GM12878 (cell line): Measurements from ENCODE around the gene WDR11.

ENCODE experiments used
- BMI1 ChIP-seq: fragments of 450-650 bp; IDR thresholded peaks from 2 replicates; pipeline ENCODE4 v1.6.1; 2016; ENCODE audit warnings: mild to moderate bottlenecking, moderate library complexity, borderline replicate concordance
- CBX5 ChIP-seq: sonication (generic); IDR thresholded peaks from 2 replicates; pipeline ENCODE4 v1.6.1; 2016; ENCODE audit warnings: low read depth, moderate library complexity, mild to moderate bottlenecking, inconsistent platforms
- HDAC2 ChIP-seq: fragments of 200-600 bp; sonication (generic); IDR thresholded peaks from 2 replicates; pipeline ENCODE4 v1.6.1; 2017
- NBN ChIP-seq: fragments of 450-650 bp; IDR thresholded peaks from 2 replicates; pipeline ENCODE4 v1.6.1; 2016
- POLR2AphosphoS5 ChIP-seq: IDR thresholded peaks from 2 replicates; pipeline ENCODE4 v1.6.1; 2011; ENCODE audit warnings: mild to moderate bottlenecking, low read length, inconsistent platforms
- RCOR1 ChIP-seq: conservative IDR thresholded peaks from 2 replicates; pipeline ENCODE4 v1.6.1; 2012; ENCODE audit warnings: low read depth, low read length, improper control_type of control experiment
- RELA ChIP-seq: fragments of 450-650 bp; IDR thresholded peaks from 2 replicates; pipeline ENCODE4 v1.8.0; 2014; ENCODE audit warnings: borderline replicate concordance; ENCODE audit not compliant: partially characterized antibody
- SIN3A ChIP-seq: IDR thresholded peaks from 2 replicates; pipeline ENCODE4 v1.6.1; 2012; ENCODE audit warnings: low read depth, low read length, improper control_type of control experiment
- ZBED1 ChIP-seq: IDR thresholded peaks from 2 replicates; pipeline ENCODE4 v1.6.1; 2016; ENCODE audit warnings: borderline replicate concordance
- TF ChIP-seq, protein P1 (sequence below), 3 experiments: IDR thresholded peaks in 2 of 3; conservative IDR thresholded peaks in 1 of 3; 2 replicates each; pipeline ENCODE4 v1.5.1; 2011; ENCODE audit warnings: low read depth in 3 of 3, low read length in 3 of 3, mild to moderate bottlenecking in 3 of 3, control low read depth in 2 of 3, moderate library complexity in 2 of 3, inconsistent platforms in 1 of 3, mixed read lengths in 1 of 3; ENCODE audit not compliant: control insufficient read depth in 2 of 3, insufficient read depth in 1 of 3; ENCODE audit errors: extremely low read depth in 1 of 3
- TF ChIP-seq, protein P2 (sequence below): IDR thresholded peaks from 2 replicates; pipeline ENCODE4 v1.6.1; 2011; ENCODE audit warnings: mild to moderate bottlenecking, low read depth, low read length, moderate library complexity; ENCODE audit not compliant: insufficient replicate concordance

DNA sequence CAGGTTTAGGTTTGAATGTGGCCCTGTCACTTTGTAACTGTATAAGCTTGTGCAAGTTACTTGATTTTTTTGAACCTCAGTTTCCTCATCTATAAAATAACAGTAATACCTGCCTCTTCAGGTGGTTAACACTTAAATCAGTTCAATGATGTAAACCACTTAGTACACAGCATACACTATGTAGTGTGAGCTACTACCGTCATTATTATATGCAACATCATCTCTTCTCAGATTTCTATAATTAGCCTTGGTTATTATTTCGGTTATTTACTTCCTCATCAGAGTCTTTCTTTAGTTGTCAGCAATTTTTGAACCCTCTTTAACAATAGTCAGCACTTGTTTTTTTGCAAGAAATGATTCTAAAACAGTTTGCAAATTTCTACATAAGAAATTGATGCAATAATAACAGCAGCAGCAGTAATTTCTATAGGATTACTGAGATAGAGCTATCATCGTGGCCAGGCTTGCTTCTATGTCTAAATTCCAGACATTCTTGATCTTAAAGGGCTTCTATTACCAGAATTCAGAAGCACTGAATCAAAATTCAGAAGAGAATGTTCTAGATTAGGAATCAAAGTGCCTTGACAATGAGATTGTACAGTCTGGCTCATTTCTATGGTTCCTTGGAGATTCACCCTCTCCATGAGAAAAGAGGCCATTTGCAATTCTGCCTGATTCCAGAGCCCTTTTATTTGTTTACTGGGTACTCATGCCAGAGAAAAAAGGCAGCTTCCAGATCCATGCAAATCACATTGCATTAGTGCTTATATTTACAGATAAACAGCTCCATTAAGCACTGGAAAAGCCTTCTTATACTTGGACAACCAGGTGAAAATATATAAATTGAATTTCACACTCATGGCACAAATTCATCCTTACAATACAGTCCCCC is 25.0 kb upstream of the WDR11 start:
- TF ChIP-seq CBX5 (no peak), RCOR1 (no peak), SIN3A (no peak), POLR2AphosphoS5 (no peak), ZBED1 (no peak), BMI1 (no peak), HDAC2 (no peak), RELA (no peak), NBN (no peak)
- TF ChIP-seq, protein P1, sequence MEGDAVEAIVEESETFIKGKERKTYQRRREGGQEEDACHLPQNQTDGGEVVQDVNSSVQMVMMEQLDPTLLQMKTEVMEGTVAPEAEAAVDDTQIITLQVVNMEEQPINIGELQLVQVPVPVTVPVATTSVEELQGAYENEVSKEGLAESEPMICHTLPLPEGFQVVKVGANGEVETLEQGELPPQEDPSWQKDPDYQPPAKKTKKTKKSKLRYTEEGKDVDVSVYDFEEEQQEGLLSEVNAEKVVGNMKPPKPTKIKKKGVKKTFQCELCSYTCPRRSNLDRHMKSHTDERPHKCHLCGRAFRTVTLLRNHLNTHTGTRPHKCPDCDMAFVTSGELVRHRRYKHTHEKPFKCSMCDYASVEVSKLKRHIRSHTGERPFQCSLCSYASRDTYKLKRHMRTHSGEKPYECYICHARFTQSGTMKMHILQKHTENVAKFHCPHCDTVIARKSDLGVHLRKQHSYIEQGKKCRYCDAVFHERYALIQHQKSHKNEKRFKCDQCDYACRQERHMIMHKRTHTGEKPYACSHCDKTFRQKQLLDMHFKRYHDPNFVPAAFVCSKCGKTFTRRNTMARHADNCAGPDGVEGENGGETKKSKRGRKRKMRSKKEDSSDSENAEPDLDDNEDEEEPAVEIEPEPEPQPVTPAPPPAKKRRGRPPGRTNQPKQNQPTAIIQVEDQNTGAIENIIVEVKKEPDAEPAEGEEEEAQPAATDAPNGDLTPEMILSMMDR (IDR thresholded peaks at IDR 0.05 in 2 of 3, conservative IDR thresholded peaks at IDR 0.05 in 1 of 3; ENCODE audit: control insufficient read depth in 2 of 3, extremely low read depth in 1 of 3, insufficient read depth in 1 of 3, low read depth in 3 of 3, low read length in 3 of 3) = no peak
- TF ChIP-seq, protein P2, sequence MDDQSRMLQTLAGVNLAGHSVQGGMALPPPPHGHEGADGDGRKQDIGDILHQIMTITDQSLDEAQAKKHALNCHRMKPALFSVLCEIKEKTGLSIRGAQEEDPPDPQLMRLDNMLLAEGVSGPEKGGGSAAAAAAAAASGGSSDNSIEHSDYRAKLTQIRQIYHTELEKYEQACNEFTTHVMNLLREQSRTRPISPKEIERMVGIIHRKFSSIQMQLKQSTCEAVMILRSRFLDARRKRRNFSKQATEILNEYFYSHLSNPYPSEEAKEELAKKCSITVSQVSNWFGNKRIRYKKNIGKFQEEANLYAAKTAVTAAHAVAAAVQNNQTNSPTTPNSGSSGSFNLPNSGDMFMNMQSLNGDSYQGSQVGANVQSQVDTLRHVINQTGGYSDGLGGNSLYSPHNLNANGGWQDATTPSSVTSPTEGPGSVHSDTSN = no peak
